DMS 273 treated with DMSO at 0.1 percent for 48 hours (cell line): Measurements from ENCODE around the gene MAP7D3.
A peak's percentile ranks its signal among the peaks of the same experiment; 100 is the strongest.

Experiments
- DNase-seq: peaks from one replicate; lab custom pipeline; 2025; lab: John Stamatoyannopoulos, UW

MAP7D3 gene

GRCh38 chrX:136205882-136206380 lies 45.3 kb downstream of the MAP7D3 start:
- no peak for DNase-seq

DNA sequence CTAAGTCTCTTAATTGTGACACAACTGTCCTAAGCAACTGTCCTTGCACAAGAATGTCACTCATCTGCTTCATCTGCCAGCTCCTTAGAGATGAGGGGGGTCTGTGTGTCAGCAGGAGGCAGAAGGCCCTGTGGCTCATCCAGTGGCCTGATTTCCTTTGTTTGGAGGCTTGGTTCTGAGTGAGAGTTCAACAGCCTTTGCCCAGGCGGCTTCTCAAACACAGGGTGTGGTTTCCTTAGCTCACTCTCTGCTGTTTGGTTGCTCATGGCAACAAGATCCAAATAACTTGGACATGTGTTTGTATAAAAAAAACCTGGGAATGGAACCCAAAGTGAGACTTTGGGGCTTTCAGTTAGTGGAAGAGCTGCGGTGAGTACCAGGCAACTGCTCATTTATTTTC lies 46.6 kb downstream of the MAP7D3 start:
- DNase-seq, result no peak

GRCh38 chrX:136203951-136204350 lies 47.2 kb downstream of the MAP7D3 start:
- DNase-seq, result no peak

GRCh38 chrX:136203438-136203837 lies 47.8 kb downstream of the MAP7D3 start:
- no peak for DNase-seq

- DNase-seq, result no peak
Observed at GRCh38 chrX:136202889-136203288, 48.3 kb downstream of the MAP7D3 start.

- no peak for DNase-seq
Observed at GRCh38 chrX:136201601-136202000, 49.6 kb downstream of the MAP7D3 start.

DNA sequence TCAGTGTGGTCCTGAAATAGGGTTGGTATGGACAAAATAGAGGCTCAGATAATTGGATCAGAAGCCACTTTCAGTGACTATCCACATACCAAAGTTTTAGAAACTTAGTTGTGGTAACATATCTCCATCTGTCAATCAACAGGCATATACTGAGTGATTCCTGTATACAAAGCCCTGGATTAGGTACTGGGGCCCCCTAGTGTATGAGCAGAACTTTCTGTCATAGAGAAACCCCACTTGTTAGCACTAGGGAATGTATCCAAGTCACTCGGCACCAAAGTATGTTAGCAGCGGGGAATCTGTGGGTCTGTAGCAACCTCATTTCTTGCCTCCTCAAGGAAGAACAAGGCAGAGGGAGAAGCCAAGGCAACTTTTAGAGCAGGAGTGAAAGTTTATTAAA lies 50.7 kb downstream of the MAP7D3 start:
- peak; percentile 8 for DNase-seq

- no peak for DNase-seq
Observed at GRCh38 chrX:136199365-136199764, 51.8 kb downstream of the MAP7D3 start.

DNA sequence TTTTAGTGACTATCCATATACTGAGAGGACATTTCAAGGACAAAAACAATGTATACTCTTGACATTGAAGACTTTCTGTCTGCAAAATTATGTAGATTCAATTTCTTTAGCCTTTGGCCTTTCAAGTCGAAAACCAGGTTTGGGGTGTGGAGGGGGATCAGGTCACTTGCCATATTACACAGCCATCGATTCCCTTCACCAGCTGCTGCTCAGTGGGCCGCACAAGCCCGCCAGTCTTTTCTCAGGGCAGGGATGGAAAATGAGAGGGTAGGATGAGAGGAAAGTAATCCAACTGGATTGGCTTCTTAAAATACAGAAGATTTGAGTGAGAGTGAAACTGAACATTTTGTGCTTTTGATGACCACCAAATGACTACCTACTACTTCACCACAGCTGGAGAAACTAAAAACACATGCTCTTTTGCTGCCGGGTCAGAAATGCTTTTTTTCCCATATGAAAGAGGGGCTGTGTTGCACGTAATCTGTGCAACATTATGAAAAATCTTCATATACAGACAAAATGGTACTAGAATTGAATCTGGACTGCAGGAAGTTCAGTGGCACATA lies 52.4 kb downstream of the MAP7D3 start:
- DNase-seq, result no peak

DNA sequence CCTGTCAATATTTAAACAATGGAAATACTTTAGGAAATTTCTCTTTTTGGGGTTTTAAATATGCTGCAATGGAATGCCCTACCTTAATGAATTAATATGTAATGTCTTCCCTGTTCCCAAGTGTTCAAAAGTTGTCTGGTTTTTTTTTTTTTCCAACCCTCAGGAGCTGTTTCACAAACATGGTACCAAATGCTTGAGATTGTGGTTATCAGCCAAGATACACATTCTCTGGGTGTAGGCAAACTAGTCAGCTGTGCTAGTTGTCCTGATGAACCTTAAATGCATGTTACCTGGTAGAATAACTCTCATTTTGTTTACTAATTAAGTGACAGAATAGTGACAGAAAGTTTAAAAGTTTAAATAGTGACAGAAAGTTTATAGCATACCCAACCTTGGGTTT lies 53.2 kb downstream of the MAP7D3 start:
- DNase-seq, result no peak

- no peak for DNase-seq
Observed at GRCh38 chrX:136196691-136197155, 54.5 kb downstream of the MAP7D3 start.

- no peak for DNase-seq
Observed at GRCh38 chrX:136195247-136195646, 56.0 kb downstream of the MAP7D3 start.

DNA sequence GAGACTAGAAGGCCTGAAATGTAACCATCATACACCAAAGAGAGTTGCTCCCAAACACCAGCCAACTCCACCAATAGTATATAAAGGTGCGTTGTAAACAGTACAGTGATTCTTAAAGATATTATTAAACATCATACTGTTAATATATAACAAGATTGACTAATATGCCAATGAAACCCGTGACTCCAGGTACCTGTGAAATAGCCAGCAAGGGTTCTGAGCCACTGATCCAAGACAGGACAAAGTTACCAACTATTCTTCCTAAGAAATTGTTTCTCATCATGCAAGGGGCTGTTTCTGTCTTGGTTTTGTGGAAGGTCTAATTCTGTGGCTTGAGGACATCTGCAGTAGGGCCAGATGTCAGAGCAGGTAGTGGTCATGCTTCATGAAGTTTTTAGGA lies 56.7 kb downstream of the MAP7D3 start:
- DNase-seq, result no peak

- DNase-seq, result no peak
Observed at GRCh38 chrX:136193771-136194170, 57.4 kb downstream of the MAP7D3 start.

GRCh38 chrX:136192839-136193414 lies 58.3 kb downstream of the MAP7D3 start:
- no peak for DNase-seq

DNA sequence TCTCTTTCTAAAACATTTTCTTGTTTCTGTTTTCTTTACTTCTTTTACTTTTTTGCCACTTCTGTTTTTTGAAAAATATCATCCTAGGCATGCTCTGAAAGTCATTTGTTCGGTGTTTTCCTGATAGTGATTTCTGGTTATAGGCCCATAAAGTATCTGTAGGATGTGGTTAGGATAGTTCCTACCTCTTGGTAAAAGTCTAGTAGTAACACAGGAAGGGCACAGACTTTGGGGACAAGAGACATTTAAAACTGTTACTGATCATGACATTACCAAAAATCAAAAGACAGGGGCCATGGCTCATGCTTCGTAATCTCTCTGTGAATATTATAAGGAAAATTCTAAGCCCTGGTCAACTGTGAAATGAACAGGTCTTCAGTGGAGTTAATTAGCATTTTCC lies 59.1 kb downstream of the MAP7D3 start:
- no peak for DNase-seq

GRCh38 chrX:136191171-136191570 lies 60.0 kb downstream of the MAP7D3 start:
- DNase-seq, result no peak

DNA sequence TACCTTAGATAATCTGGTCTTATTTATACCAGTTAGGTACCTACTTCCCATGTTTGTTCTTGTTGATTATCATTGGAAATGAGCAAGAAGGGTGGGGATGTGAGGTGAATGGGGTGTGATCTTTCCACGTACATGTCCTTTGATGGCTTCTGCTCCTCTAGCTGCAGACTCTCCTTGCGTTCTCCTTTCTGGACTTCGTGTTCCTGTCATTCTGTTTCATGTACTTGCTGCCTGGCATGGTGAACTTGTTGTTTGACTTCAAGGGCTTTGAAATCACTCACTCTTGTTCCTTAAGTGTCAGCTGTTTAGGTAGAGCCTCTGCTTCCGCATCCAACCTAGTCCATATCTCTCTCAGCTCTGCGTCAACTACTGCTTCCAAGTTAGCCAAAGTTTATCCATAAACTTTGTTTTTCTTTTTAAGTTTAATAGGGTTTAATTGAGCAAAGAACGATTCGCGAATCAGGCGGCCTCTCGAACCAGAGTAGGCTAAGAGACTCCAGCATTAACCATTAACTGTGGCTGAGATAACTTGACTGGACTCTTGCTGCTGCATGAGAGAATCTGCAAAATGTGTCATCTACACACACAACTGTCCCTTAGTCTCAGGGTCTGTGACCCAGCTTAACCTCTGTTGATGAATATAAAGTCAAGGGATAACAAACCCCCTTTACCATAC lies 61.0 kb downstream of the MAP7D3 start:
- no peak for DNase-seq

GRCh38 chrX:136189222-136189621 lies 62.0 kb downstream of the MAP7D3 start:
- no peak for DNase-seq

GRCh38 chrX:136186023-136186413 lies 65.2 kb downstream of the MAP7D3 start:
- DNase-seq, result no peak

DNA sequence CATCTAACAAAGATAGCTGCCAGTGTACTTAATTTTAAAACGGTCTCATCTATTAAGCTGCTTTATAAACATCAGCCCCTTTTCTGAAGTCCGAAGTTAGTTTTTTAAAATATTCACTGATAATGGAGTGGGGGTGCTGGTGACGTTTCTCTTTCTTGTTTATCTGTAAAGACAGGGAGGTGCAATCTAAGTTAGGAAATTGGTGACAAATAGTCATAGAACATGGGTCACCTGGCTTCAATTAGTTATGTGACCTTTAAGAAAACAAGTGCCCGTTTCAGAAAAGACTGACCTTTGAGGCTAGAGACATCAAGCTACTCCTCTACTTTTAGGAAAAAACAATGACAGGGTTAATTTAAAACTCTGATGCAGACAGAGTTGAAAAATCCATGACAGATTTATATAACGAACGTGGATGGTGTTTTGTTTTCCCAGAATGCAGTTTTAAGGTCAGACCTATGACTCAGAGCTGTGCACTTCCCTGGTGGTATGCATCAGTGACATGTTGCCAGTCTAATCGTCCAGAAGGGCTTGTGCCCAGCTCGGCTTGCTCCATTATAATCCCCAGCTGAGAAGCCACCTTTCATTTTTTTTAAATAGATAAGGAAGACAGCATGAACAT lies 65.7 kb downstream of the MAP7D3 start:
- DNase-seq, result no peak

- DNase-seq, result no peak
Observed at GRCh38 chrX:136183917-136184316, 67.3 kb downstream of the MAP7D3 start.

DNA sequence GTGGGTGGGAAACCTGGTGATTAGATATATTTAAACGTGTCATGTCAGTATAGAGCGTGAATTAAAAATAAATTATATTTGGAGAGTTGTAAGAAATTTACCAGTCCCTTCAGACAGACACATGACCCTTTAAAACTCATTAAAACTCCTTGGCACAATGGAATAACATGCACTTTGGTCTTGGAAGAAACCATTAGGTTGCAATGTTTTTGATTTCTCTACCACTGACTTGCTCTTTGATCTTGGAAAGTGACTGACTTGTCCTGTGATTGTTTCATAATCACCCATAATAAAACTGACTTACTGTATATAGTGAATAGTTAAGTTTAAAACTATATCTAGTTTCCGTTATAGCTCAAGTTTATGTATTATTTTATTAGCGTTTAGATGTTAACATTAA lies 68.0 kb downstream of the MAP7D3 start:
- no peak for DNase-seq
